Breast epithelium (tissue), 4 donors: ENCODE data around the gene FMO5. TPM values are rescaled to one million over a fixed set of nuclear protein-coding genes. Genes with fewer than 3 reads are reported as not detected.

Experiments
- DNase-seq, 2 donors: peaks; one replicate each; pipeline ENCODE4 v3.0.0-alpha.2; 2019; ENCODE audit warnings: low spot score in 2 of 2
- H3K27ac ChIP-seq, 2 donors: fragments of 200-600 bp; sonication (generic) in 1 of 2; one replicate each; pipeline ENCODE4 v1.5.1; 2016 to 2019; ENCODE audit warnings: mild to moderate bottlenecking in 1 of 2
- H3K27me3 ChIP-seq, 2 donors: fragments of 200-600 bp; sonication (generic) in 1 of 2; one replicate each; pipeline versions ENCODE4 v1.5.1 to v1.6.0; 2017 to 2019; ENCODE audit warnings: control low read depth in 1 of 2, mild to moderate bottlenecking in 1 of 2
- H3K36me3 ChIP-seq: fragments of 200-600 bp; one replicate; pipeline ENCODE4 v1.5.1; 2019
- H3K4me1 ChIP-seq, 2 donors: fragments of 200-600 bp; sonication (generic); one replicate each; pipeline ENCODE4 v1.5.1; 2016 to 2019; ENCODE audit warnings: control low read depth in 1 of 2
- H3K4me3 ChIP-seq, 3 donors: fragments of 200-600 bp; sonication (generic); 1 replicate in 2 of 3; 2 replicates in 1 of 3; pipeline ENCODE4 v1.5.1; 2016 to 2019; ENCODE audit warnings: mild to moderate bottlenecking in 3 of 3, moderate library complexity in 2 of 3
- H3K9me3 ChIP-seq, 2 donors: fragments of 200-600 bp; sonication (generic) in 1 of 2; one replicate each; pipeline ENCODE4 v1.5.1; 2016 to 2019; ENCODE audit warnings: control low read depth in 1 of 2
- POLR2A ChIP-seq: fragments of 450-650 bp; IDR thresholded peaks from one replicate; pipeline ENCODE4 v1.6.1; 2016; ENCODE audit warnings: antibody characterized with exemption, mild to moderate bottlenecking, moderate library complexity
- POLR2AphosphoS5 ChIP-seq, 3 donors: sonication (generic); formaldehyde crosslinking; IDR thresholded peaks; one replicate each; pipeline ENCODE4 v1.6.1; 2017; ENCODE audit warnings: antibody characterized with exemption in 3 of 3
- intact Hi-C: fragments of 100-400 bp; cut with DNase I; formaldehyde crosslinking; loops from one replicate; pipeline ENCODE4 v1.15.1; 2023; ENCODE audit warnings: low total_unique reads
- total RNA-seq, 3 donors: library from RNA; depleted of rRNA; stranded (reverse); fragments of >200 nt; gene quantifications; one replicate each; pipeline ENCODE4 v1.1.0, GENCODE V29; 2016
- TF ChIP-seq, protein P1 (sequence below), 3 donors: fragments of 450-650 bp; IDR thresholded peaks; one replicate each; pipeline ENCODE4 v1.5.1; 2016 to 2017; ENCODE audit warnings: antibody characterized with exemption in 3 of 3, mild to moderate bottlenecking in 3 of 3, moderate library complexity in 3 of 3

FMO5 gene
- total RNA-seq, 3 donors from 2014 or later, result 7.8 to 32.6 (median 22.0) TPM

DNA sequence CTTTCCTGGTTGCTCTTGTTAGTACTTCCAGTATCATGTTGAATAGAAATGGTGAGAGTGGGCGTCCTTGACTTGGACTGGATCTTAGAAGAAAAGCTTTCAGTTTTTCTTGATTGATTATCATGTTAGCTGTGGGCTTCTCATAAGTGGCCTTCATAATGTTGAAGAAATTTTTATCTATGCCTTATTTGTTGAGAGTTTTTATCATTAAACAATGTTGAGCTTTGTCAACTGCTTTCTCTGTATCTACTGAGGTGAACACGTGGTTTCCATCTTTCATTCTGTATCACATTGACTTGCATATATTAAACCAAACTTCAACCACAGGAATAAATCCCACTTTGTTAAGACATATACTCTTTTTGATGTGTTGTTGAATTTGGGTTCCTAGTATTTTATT, 82.3 kb downstream of the FMO5 start:
- intact Hi-C loops, result no loop called here
- H3K27me3 ChIP-seq, result no peaks in the 10 kb centered on the region
- no peaks in the 10 kb centered on the region for H3K4me1 ChIP-seq
- H3K9me3 ChIP-seq, result no peaks in the 10 kb centered on the region
- TF ChIP-seq POLR2A (no peak), POLR2AphosphoS5 (IDR thresholded peaks at IDR 0.05) (no peak)
- TF ChIP-seq, protein P1, sequence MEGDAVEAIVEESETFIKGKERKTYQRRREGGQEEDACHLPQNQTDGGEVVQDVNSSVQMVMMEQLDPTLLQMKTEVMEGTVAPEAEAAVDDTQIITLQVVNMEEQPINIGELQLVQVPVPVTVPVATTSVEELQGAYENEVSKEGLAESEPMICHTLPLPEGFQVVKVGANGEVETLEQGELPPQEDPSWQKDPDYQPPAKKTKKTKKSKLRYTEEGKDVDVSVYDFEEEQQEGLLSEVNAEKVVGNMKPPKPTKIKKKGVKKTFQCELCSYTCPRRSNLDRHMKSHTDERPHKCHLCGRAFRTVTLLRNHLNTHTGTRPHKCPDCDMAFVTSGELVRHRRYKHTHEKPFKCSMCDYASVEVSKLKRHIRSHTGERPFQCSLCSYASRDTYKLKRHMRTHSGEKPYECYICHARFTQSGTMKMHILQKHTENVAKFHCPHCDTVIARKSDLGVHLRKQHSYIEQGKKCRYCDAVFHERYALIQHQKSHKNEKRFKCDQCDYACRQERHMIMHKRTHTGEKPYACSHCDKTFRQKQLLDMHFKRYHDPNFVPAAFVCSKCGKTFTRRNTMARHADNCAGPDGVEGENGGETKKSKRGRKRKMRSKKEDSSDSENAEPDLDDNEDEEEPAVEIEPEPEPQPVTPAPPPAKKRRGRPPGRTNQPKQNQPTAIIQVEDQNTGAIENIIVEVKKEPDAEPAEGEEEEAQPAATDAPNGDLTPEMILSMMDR (IDR thresholded peaks at IDR 0.05), result no peak
- H3K4me3 ChIP-seq, result no peak overlapping the region
- H3K27ac ChIP-seq, result no peak overlapping the region
- no peaks in the 10 kb centered on the region for H3K36me3 ChIP-seq
- no peak for DNase-seq

Other genes starting within 250 kb of the FMO5 start
- 10 to 100 TPM; 14.1 to 16.8 (median 14.1) TPM for gene PRKAB2, start 52.9 kb downstream of the FMO5 start, total RNA-seq
- 10 to 100 TPM; 16.2 to 27.9 (median 26.3) TPM for gene CHD1L, start 17.3 kb upstream of the FMO5 start, total RNA-seq